Measurements from ENCODE around the gene NCAM1. TPM values are rescaled to one million over a fixed set of nuclear protein-coding genes. Genes with fewer than 3 reads are reported as not detected.

Gene NCAM1
- total and polyA plus RNA-seq, 2 of the 13 experiments (the other 11 are each of a cell fraction or from before 2014, with no cell fraction given): 0.05 TPM; not detected in 1

DNA sequence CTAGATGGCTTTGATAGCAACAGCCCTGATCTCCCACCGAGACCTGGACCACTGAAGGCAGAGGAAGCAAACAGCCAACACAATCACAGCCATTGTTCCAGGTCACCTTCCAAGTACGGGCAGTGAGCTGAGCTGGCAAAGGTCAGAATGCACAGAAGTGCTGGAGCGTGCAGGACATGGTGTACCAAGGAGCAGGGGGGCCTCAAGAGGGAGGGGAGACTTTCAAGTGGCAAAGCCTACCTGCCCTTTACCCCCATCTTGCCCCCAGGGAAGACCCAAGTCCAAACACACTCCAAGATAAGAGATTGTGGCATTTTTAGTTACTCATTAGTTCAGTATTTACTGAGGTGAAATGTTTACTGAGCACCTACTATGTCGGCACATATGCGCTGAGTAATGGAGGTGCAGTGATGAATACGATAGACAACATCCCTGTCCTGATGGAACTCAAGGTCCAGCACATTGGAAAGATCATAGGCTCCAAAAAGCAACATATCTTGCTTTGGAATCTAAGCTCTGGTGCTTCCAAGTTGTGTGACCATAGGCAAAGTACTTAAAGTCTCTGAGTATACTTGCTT lies 327.2 kb downstream of the NCAM1 start (continued):
- TF ChIP-seq ZBTB8A (CRISPR knock-in tag; IDR thresholded peaks at IDR 0.05; ENCODE audit: borderline replicate concordance, low read depth): no peak
- TF ChIP-seq XRCC5 (optimal IDR thresholded peaks at IDR 0.05; ENCODE audit: low read length): peak; percentile 17
- peak; percentile 78 for TF ChIP-seq NR2F6 (IDR thresholded peaks at IDR 0.05)
- 0 out of 2 replicates have a peak, but pooled peaks have one; percentile 34 for TF ChIP-seq NR2F6 (CRISPR knock-in tag; IDR thresholded peaks at IDR 0.05)
- TF ChIP-seq IRX3 (CRISPR knock-in tag; IDR thresholded peaks at IDR 0.05; ENCODE audit: borderline replicate concordance, low read depth): no peak
- TF ChIP-seq SMC3 (IDR thresholded peaks at IDR 0.05; ENCODE audit: low read length): no peak
- peak; percentile 69; the same call in 1 of the 2 replicates for TF ChIP-seq ZBTB39 (CRISPR knock-in tag; IDR thresholded peaks at IDR 0.05)
- TF ChIP-seq ARID4A (CRISPR knock-in tag; IDR thresholded peaks at IDR 0.05; ENCODE audit: borderline replicate concordance): no peak
- no peak for TF ChIP-seq KLF13 (CRISPR knock-in tag; IDR thresholded peaks at IDR 0.05)
- TF ChIP-seq SMAD1 (CRISPR knock-in tag; IDR thresholded peaks at IDR 0.05; ENCODE audit: borderline replicate concordance, low read depth): no peak
- TF ChIP-seq NFKB2 (CRISPR knock-in tag; IDR thresholded peaks at IDR 0.05; ENCODE audit: borderline replicate concordance): no peak
- no peak for TF ChIP-seq SALL2 (CRISPR knock-in tag; IDR thresholded peaks at IDR 0.05)
- no peak for TF ChIP-seq ZNF230 (CRISPR knock-in tag; IDR thresholded peaks at IDR 0.05)
- TF ChIP-seq ZXDC (CRISPR knock-in tag; IDR thresholded peaks at IDR 0.05): no peak
- TF ChIP-seq RERE (CRISPR knock-in tag; IDR thresholded peaks at IDR 0.05; ENCODE audit: low read depth): no peak
- TF ChIP-seq KDM6A (CRISPR knock-in tag; IDR thresholded peaks at IDR 0.05; ENCODE audit: low read depth): no peak
